Measurements from ENCODE around the gene HPF1. TPM values are rescaled to one million over a fixed set of nuclear protein-coding genes. Genes with fewer than 3 reads are reported as not detected.

The HPF1 gene
- total and polyA plus RNA-seq, 10 donors, result 15.7 to 47.6 (median 22.4) TPM

GRCh38 chr4:169689681-169690080, 68.1 kb downstream of the HPF1 start:
- WGBS, 5 donors, result 98 to 100% (median 98%) methylated on average over 1 of the region's 1 CpG

DNA sequence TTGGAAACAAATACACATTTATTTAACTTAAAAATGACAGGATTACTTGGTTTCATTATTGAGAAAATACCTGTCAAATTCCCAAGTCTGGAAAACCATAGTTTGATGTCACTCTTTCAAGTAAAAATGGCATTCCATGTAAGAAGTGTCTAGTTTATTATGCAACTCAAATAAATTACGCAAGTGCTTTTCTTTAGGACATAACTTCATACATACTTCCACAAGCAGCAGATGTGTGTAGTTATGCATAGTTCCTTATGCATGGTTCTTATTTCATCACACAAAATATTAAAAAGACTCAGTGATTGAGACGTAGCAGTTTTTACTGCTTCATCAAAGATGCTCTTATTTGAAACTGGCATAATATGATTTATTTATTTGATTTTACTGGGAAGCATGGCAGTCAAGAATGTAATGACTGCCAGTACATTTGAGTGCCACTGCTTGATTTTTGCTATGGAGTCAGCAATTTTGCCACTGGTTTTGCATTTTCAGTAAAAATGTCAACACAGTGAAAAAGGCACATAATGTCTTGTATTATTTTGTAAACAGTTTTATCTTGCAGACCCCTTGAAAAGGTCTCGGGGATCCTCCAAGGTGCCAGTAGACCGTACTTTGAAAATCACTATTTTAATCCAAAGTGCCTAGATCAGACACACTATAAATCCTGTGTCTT, 75.2 kb downstream of the HPF1 start:
- Histone ChIP-seq H3K4me3 (no peak overlapping the region), H3K27ac (no peak overlapping the region), H3K27me3 (replicated peaks in 1 of 7) (no peaks in the 10 kb centered on the region), H3K36me3 (peaks cover 0 to 59% (median 16%) of the 10 kb centered on the region in 6 donors), H3K4me1 (no peaks in the 10 kb centered on the region), H3K9me3 (peaks cover 0 to 5% (median 0%) of the 10 kb centered on the region in 8 donors)
- 78 to 92% (median 86%) methylated on average over 4 of the region's 4 CpGs for WGBS, 5 donors
- TF ChIP-seq POLR2A (IDR thresholded peaks at IDR 0.05) (no peak), POLR2AphosphoS5 (IDR thresholded peaks at IDR 0.05) (no peak)
- TF ChIP-seq, protein P1, sequence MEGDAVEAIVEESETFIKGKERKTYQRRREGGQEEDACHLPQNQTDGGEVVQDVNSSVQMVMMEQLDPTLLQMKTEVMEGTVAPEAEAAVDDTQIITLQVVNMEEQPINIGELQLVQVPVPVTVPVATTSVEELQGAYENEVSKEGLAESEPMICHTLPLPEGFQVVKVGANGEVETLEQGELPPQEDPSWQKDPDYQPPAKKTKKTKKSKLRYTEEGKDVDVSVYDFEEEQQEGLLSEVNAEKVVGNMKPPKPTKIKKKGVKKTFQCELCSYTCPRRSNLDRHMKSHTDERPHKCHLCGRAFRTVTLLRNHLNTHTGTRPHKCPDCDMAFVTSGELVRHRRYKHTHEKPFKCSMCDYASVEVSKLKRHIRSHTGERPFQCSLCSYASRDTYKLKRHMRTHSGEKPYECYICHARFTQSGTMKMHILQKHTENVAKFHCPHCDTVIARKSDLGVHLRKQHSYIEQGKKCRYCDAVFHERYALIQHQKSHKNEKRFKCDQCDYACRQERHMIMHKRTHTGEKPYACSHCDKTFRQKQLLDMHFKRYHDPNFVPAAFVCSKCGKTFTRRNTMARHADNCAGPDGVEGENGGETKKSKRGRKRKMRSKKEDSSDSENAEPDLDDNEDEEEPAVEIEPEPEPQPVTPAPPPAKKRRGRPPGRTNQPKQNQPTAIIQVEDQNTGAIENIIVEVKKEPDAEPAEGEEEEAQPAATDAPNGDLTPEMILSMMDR (IDR thresholded peaks at IDR 0.05 in 8 of 11, conservative IDR thresholded peaks at IDR 0.05 in 3 of 11), result no peak
- no peak for DNase-seq
- intact Hi-C loops (cut with DNase I; ENCODE audit: low total_unique reads), result no loop called here

More at GRCh38 chr4:169689681-169690080, 68.1 kb downstream of the HPF1 start:
- Histone ChIP-seq H3K4me1 (no peaks in the 10 kb centered on the region), H3K9me3 (no peaks in the 10 kb centered on the region), H3K27ac (no peak overlapping the region), H3K4me3 (no peak overlapping the region), H3K27me3 (replicated peaks in 1 of 7) (no peaks in the 10 kb centered on the region), H3K36me3 (peaks cover 0 to 70% (median 20%) of the 10 kb centered on the region in 6 donors)
- no peak for DNase-seq
- TF ChIP-seq POLR2AphosphoS5 (IDR thresholded peaks at IDR 0.05) (no peak), POLR2A (IDR thresholded peaks at IDR 0.05) (no peak)
- TF ChIP-seq, protein P1 (IDR thresholded peaks at IDR 0.05 in 8 of 11, conservative IDR thresholded peaks at IDR 0.05 in 3 of 11), result no peak
- intact Hi-C loops (cut with DNase I; ENCODE audit: low total_unique reads), result no loop called here

Other genes with a start within 250 kb of the HPF1 start
- gene NEK1, start 145.4 kb downstream of the HPF1 start, total RNA-seq, result 10 to 100 TPM; 10.1 to 20.0 (median 16.3) TPM
- 1 to 10 TPM; 3.0 to 4.9 (median 4.4) TPM for gene NEK1, start 145.4 kb downstream of the HPF1 start, polyA plus RNA-seq
- 10 to 100 TPM; 26.4 to 43.3 (median 35.6) TPM for gene CLCN3, start 137.4 kb downstream of the HPF1 start, total RNA-seq
- 1 to 10 TPM; 4.0 to 6.3 (median 5.1) TPM for gene CLCN3, start 137.4 kb downstream of the HPF1 start, polyA plus RNA-seq